OCI-LY1 (cell line): ENCODE data around the gene NKX1-1.

ENCODE experiments used
- H2AFZ ChIP-seq: fragments of 200-600 bp; sonication (generic), shearing (Covaris generic); 2 replicates; pipeline ENCODE4 v1.6.0; 2014; ENCODE audit warnings: antibody characterized with exemption, mild to moderate bottlenecking, low read length
- H3F3A ChIP-seq: fragments of 200-600 bp; sonication (generic), shearing (Covaris generic); 2 replicates; pipeline ENCODE4 v1.6.0; 2014; ENCODE audit warnings: mild to moderate bottlenecking, antibody characterized with exemption, low read length, moderate library complexity; ENCODE audit not compliant: insufficient read depth
- H3K27ac ChIP-seq: fragments of 200-600 bp; sonication (generic); 2 replicates; pipeline ENCODE4 v1.5.1; 2014; ENCODE audit warnings: low read length, mixed run types, mild to moderate bottlenecking, low read depth; ENCODE audit not compliant: poor library complexity, severe bottlenecking
- H3K27me3 ChIP-seq: fragments of 200-600 bp; sonication (generic); 2 replicates; pipeline ENCODE4 v1.6.0; 2014; ENCODE audit warnings: antibody characterized with exemption, mild to moderate bottlenecking, low read length, moderate library complexity; ENCODE audit not compliant: insufficient read depth
- H3K36me3 ChIP-seq: fragments of 200-600 bp; sonication (generic); 2 replicates; pipeline ENCODE4 v1.6.1; 2014; ENCODE audit warnings: mild to moderate bottlenecking, antibody characterized with exemption, low read length, moderate library complexity, mixed read lengths; ENCODE audit not compliant: insufficient read depth
- H3K4me1 ChIP-seq: fragments of 200-600 bp; sonication (generic); 2 replicates; pipeline ENCODE4 v1.5.1; 2014; ENCODE audit warnings: mild to moderate bottlenecking, low read length, moderate library complexity; ENCODE audit not compliant: insufficient read depth, severe bottlenecking
- H3K4me2 ChIP-seq: fragments of 200-600 bp; sonication (generic), shearing (Covaris generic); 2 replicates; pipeline ENCODE4 v1.6.1; 2014; ENCODE audit warnings: low read length
- H3K4me3 ChIP-seq: fragments of 200-600 bp; sonication (generic); 2 replicates; pipeline ENCODE4 v1.5.1; 2014; ENCODE audit warnings: low read length, low read depth, mild to moderate bottlenecking, mixed read lengths; ENCODE audit not compliant: poor library complexity, severe bottlenecking
- H3K79me2 ChIP-seq: fragments of 200-600 bp; shearing (Covaris generic); 2 replicates; pipeline ENCODE4 v1.6.1; 2016; ENCODE audit warnings: mixed run types, low read length, mixed read lengths; ENCODE audit not compliant: insufficient read depth
- H3K9ac ChIP-seq: fragments of 200-600 bp; sonication (generic), shearing (Covaris generic); 2 replicates; pipeline ENCODE4 v1.6.1; 2014; ENCODE audit warnings: mild to moderate bottlenecking, low read length, mixed read lengths
- H3K9me2 ChIP-seq: fragments of 200-600 bp; sonication (generic), shearing (Covaris generic); 2 replicates; pipeline ENCODE4 v1.6.1; 2014; ENCODE audit warnings: low read depth, mild to moderate bottlenecking, low read length, mixed read lengths
- H3K9me3 ChIP-seq: fragments of 200-600 bp; shearing (Covaris generic); 2 replicates; pipeline ENCODE4 v1.6.1; 2014; ENCODE audit warnings: low read length, mixed read lengths
- H4K20me1 ChIP-seq: fragments of 200-600 bp; sonication (generic), shearing (Covaris generic); 2 replicates; pipeline ENCODE4 v1.6.0; 2016; ENCODE audit warnings: mild to moderate bottlenecking, low read length; ENCODE audit not compliant: insufficient read depth
- EZH2 ChIP-seq: fragments of 200-600 bp; sonication (generic), shearing (Covaris generic); IDR thresholded peaks from 2 replicates; pipeline ENCODE4 v1.8.0; 2017; ENCODE audit warnings: borderline replicate concordance, mixed run types, mild to moderate bottlenecking, antibody characterized with exemption, low read length, moderate library complexity, mixed read lengths
- TF ChIP-seq, protein P1 (sequence below): fragments of 200-600 bp; sonication (generic), shearing (Covaris generic); IDR thresholded peaks from 2 replicates; pipeline ENCODE4 v1.5.1; 2017; ENCODE audit warnings: mild to moderate bottlenecking, antibody characterized with exemption, low read length, moderate library complexity, mixed read lengths

The NKX1-1 gene

GRCh38 chr4:1382776-1383727 lies 23.2 kb downstream of the NKX1-1 start:
- TF ChIP-seq EZH2, result no peak

DNA sequence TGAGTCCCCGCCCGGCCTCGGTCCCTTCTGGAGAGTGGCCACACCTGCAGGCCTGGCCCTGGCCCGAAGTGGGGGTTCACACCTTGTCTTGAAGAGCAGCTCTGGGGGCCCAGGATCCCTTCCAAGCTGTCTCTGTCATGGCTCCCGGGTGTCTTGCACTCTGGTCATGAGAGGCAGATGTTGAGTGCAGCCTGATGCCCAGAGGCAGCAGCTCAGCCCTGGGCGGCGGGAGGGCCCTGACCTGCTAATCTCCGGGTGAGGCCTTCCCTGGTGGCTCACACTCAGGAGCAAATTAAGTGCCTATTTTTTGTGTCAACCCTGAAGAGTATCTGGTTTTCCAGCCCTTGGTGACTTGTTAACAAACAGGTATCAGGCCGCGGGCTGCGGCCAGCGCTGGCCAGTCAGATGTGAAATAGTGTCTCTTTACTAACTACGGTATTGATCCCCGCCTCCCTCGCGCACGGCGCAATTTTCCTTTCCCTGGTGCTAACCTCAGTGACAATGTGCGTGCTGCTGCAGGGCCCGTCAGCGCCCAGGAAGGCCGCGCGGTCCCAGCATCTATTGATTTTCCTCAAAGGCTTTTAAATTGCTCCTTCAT lies 24.2 kb downstream of the NKX1-1 start:
- no peaks in the 10 kb centered on the region for H3K9me3 ChIP-seq

More at GRCh38 chr4:1382776-1383727, 23.2 kb downstream of the NKX1-1 start:
- Histone ChIP-seq H3F3A (no peaks in the 10 kb centered on the region), H4K20me1 (no peaks in the 10 kb centered on the region), H3K4me1 (no peaks in the 10 kb centered on the region), H3K9me2 (no peaks in the 10 kb centered on the region), H3K4me2 (no peak overlapping the region), H3K4me3 (no peak overlapping the region), H3K27ac (no peak overlapping the region), H2AFZ (no peak overlapping the region), H3K27me3 (no peaks in the 10 kb centered on the region), H3K79me2 (no peaks in the 10 kb centered on the region), H3K9me3 (no peaks in the 10 kb centered on the region), H3K36me3 (no peaks in the 10 kb centered on the region), H3K9ac (no peak overlapping the region)

GRCh38 chr4:1381181-1381621 lies 25.0 kb downstream of the NKX1-1 start:
- no peaks in the 10 kb centered on the region for H3K36me3 ChIP-seq
- no peak for TF ChIP-seq EZH2
- TF ChIP-seq, protein P1, sequence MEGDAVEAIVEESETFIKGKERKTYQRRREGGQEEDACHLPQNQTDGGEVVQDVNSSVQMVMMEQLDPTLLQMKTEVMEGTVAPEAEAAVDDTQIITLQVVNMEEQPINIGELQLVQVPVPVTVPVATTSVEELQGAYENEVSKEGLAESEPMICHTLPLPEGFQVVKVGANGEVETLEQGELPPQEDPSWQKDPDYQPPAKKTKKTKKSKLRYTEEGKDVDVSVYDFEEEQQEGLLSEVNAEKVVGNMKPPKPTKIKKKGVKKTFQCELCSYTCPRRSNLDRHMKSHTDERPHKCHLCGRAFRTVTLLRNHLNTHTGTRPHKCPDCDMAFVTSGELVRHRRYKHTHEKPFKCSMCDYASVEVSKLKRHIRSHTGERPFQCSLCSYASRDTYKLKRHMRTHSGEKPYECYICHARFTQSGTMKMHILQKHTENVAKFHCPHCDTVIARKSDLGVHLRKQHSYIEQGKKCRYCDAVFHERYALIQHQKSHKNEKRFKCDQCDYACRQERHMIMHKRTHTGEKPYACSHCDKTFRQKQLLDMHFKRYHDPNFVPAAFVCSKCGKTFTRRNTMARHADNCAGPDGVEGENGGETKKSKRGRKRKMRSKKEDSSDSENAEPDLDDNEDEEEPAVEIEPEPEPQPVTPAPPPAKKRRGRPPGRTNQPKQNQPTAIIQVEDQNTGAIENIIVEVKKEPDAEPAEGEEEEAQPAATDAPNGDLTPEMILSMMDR, result no peak

More for the DNA sequence above, 24.2 kb downstream of the NKX1-1 start:
- Histone ChIP-seq H3K27ac (no peak overlapping the region), H3F3A (no peaks in the 10 kb centered on the region), H3K9ac (no peak overlapping the region), H3K4me1 (no peaks in the 10 kb centered on the region), H3K9me2 (no peaks in the 10 kb centered on the region), H3K4me2 (no peak overlapping the region), H3K27me3 (no peaks in the 10 kb centered on the region), H3K79me2 (no peaks in the 10 kb centered on the region), H4K20me1 (no peaks in the 10 kb centered on the region), H3K36me3 (no peaks in the 10 kb centered on the region), H3K4me3 (no peak overlapping the region), H2AFZ (no peak overlapping the region)
- TF ChIP-seq, protein P1, result no peak
- TF ChIP-seq EZH2, result no peak

More at GRCh38 chr4:1381181-1381621, 25.0 kb downstream of the NKX1-1 start:
- Histone ChIP-seq H2AFZ (no peak overlapping the region), H4K20me1 (no peaks in the 10 kb centered on the region), H3F3A (no peaks in the 10 kb centered on the region), H3K9me3 (no peaks in the 10 kb centered on the region), H3K4me3 (no peak overlapping the region), H3K79me2 (no peaks in the 10 kb centered on the region), H3K27me3 (no peaks in the 10 kb centered on the region), H3K9ac (no peak overlapping the region), H3K9me2 (no peaks in the 10 kb centered on the region), H3K4me2 (no peak overlapping the region), H3K27ac (no peak overlapping the region), H3K4me1 (no peaks in the 10 kb centered on the region)
